ENCODE data around the gene PI3.
"Not testable (repeated sequence)": the region's sequence is repeated elsewhere in the genome, so short reads cannot be mapped to it uniquely, and the experiment has no call there.

The PI3 gene

GRCh38 chr20:45174434-45175364 is at the start of gene PI3:
Gene PI3, plus strand, starts transcription at chr20:45174902. Its CDS starts 21 bp downstream, at chr20:45174923.
- DNase-seq: no peak

DNA sequence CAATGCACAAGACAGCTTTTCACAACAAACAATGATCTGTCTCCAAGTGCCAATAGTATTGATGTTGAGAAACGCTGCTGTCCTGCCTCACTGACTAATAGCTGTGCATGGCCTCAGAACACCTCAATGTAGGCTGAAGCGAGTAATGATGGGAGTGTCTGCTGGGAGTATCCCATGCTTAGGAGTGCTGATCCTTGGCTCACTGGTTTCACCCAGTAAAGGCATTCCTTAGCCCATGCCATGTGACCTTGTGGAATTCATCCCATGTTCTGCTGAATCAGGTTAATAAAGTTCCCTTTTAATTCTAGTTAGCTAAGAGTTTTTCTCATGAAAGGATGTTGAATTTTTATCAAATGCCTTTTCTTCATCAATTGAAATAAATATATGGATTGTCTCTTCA is 46.6 kb upstream of the PI3 start:
- no peak for DNase-seq

GRCh38 chr20:45136911-45137310 is 37.8 kb upstream of the PI3 start:
- DNase-seq: no peak

GRCh38 chr20:45138561-45139300 is 36.0 kb upstream of the PI3 start:
- DNase-seq: no peak

DNA sequence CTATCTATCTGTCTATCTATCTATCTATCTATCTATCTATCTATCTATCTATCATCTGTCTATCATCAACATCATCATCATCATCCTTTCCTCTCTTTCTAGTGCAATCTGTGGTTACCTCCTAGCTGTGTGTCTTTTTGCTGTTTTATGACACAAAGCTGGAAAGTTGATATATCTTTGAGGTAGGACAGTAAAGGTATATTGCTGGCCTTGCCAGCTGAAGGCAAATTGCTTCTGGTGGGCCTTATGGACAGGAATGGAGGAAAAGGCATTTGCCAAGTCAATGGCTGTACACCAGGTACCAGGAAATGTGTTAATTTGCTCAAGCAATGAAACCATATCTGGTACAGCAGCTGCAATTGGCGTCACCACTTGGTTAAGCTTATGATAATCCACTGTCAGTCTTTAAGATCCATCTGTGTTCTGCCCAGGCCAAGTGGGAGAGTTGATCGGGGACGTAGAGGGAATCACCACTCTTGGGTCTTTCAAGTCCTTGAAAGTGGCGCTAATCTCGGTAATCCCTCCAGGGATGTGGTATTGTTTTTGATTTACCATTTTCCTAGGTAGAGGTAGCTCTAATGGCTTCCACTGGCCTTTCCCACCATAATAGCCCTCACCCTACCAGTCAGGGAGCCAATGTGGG is 34.8 kb upstream of the PI3 start:
- not testable (repeated sequence) for DNase-seq

- DNase-seq: no peak
Measured at GRCh38 chr20:45140836-45141235, 33.9 kb upstream of the PI3 start.

GRCh38 chr20:45149062-45149461 is 25.6 kb upstream of the PI3 start:
- no peak for DNase-seq

GRCh38 chr20:45152405-45152804 is 22.3 kb upstream of the PI3 start:
- no peak for DNase-seq

DNA sequence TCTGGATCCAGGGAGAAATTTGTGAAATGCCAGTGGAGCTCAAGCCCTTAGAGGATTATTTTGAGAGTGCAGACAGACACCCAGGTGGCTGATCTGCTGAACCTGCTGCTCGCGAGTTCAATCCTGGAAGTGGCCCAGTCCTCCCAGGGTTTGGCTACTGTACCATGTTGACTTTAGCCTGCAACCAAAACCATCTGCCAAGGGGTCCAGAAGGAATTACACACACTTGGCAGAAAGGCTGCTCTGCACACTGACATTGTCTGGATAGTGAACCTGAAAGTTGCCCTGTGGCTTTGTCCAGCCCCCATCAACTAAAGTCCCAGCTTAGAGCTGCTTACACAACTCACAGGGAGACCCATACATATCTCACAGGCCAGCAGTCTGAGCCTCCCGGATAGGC is 21.6 kb upstream of the PI3 start:
- DNase-seq: no peak

DNA sequence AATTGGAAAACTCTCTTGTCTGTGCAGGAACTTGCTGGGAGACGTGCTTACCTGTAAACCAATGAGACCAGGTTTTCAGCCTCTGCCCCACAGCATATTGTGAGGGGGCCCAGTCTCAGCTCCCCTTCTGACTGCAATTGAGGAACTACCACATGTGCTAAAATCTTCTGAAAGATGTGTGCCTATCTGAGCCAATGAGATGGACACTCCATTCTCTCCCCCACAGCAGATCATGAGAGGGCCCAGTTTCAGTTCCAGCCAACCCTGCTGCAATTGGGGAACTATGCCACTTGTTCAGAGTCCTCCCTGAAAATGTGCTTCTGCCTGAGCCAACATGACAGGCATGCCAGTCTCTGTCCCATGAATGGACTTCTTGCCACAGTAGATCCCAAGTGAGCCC is 20.9 kb upstream of the PI3 start:
- no peak for DNase-seq

DNA sequence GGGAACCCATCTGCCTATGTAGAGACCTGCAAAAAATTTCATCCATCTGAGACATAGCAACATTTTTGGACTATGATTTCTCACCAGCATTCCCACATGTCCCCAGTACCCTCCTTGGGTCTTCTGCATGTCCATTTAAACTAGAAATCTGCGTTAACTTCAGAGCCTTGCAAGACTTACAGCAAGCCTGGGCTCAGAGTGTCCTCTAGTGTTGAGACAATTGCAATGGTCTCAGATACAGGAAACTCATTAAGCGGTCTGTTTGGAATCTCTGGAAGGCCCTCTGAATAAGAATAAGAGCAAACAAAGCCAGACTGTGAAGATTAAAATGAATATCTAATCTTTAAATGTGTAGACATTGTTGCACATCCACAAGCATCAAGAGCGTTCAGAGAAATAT is 20.5 kb upstream of the PI3 start:
- DNase-seq: no peak

DNA sequence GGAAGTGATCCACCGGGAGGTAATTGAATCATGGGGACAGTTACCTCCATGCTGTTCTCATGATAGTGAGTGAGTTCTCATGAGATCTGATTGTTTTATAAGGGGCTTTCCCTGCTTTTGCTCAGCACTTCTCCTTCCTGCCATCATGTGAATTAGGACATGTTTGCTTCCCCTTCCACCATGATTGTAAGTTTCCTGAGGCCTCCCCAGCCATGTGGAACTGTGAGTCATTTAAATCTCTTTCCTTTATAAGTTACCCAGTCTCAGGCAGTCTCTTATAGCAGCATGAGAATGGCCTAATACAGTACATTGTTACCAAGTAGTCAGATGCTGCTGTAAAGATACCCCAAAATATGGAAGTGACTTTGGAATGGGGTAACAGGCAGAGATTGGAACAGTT is 19.9 kb upstream of the PI3 start:
- DNase-seq: not testable (repeated sequence)

- no peak for DNase-seq
Measured at GRCh38 chr20:45156713-45157112, 18.0 kb upstream of the PI3 start.

GRCh38 chr20:45157962-45158361 is 16.7 kb upstream of the PI3 start:
- no peak for DNase-seq

DNA sequence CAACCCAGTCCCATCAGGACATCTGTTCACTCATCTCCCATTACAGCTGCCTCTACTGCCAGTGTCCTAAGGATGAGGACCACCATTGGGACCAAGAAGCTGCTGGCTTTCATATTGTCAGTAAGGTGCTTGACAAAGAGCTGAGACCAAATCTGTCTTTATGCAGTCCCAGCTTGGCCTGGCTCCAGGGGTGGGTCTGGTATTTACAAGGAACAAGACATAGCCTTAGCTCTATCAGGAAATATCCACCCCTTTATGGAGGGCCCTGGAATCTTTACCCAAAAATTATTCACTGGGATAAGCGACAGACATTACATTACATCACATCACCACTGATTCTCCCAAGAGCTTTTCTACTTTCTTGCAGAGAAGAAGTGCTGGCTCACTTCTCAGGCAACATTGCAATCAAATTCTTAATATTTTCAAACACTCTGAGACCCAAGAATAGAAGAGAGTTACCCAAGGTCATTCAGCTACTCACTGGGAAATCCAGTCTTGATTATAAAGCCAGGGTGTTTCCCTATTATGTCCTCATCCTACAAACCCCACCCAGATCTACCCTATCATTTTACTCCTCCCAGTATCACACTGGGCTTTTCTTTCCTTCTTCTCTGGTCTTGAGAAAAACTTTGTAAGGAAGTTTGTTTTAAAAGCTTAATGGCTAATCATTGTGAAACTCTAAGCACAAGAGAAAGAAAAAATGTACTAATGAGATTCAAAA is 11.5 kb upstream of the PI3 start:
- no peak for DNase-seq

DNA sequence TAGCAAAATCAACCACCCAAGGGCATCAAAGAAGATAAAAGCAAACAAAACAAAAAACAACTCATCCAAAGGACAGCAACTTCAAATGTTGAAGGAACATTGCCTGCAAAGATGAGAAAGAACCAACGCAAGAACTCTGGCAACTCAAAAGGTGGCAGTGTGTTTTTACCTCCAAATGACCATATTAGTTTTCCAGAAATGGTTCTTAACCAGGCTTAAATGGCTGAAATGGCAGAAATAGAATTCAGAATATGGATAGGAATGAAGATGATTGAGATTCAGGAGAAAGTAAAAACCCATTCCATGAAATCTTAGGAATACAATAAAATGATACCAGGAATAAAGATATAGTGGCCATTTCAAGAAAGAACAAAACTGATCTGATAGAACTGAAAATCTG is 9.8 kb upstream of the PI3 start:
- DNase-seq: no peak

- DNase-seq: no peak
Measured at GRCh38 chr20:45173522-45173921, 1.2 kb upstream of the PI3 start.

- no peak for DNase-seq
Measured at GRCh38 chr20:45176526-45177267, 2.0 kb downstream of the PI3 start.

DNA sequence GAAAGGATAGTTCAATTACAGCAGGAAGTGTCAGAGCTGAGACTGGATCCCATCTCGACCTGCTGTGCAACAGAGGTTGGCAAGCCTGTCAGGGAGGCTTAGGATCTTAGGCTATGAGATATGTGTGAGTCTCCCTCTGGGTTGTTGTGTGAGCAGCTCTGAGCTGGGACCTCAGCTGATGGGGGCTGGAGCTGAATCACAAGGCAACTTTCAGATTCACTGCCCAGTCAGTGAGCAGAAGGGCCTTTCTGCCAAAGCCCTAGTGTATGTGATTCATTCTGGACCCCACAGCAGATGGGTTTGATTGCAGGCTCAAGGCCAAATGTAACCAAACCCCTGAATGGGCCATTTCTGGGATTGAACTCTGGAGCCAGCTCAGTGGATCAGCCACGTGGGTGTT is 4.5 kb downstream of the PI3 start:
- no peak for DNase-seq

DNA sequence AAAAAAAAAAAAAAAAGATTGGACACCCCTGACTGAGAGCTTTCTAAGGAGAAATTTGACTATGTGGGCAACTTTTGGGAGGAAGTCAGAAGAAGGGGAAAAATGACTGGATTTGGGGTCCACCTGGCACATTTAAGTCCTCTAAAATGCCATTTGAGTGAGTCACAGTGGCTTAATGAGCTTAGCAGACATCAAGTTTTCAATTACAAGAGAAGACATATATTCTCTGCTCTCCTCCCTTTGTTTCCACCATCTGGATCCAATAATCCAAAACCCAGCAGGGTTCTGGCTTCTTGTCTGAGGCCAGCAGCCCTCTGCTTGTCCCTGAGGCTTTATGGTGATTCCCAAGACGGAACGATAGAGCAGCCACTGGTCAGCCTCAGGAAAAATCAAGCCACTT is 6.9 kb downstream of the PI3 start:
- no peak for DNase-seq

DNA sequence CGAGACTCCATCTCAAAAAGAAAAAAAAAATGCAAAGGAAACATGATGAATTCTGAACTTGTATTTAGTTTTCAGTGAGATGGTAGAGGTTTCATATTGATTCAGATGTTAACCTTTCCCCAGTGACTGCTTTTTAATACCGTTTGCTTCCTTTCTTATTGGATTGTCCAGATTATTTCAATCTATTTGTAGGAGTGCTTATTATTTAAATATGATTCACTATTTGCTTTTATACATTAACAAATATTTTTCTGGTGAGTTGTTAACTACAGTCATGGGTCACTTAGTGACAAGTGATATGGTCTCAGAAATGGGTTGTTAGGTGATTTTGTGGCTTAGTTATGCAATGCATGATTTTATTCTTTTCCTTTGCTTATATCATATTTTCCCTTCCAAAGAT is 8.4 kb downstream of the PI3 start:
- DNase-seq: no peak

DNA sequence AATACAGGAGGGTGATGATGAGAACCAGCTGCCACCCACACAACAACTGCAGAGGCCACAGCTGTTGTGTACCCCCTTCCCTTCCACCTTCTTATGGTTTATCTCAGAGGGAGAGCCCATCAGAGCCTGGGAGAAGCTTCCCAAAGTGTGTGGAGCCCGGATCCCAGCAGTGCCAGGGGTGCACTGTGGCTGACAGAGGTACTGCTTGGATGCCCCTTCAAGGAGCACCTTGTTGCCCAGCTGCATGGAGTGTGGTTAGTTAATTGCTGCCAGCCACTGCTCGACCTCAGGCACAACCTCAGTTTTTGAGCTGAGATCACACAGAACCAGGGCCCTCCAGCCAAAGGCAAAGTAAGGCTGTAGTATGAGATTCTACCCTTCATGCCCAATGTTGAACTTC is 13.0 kb downstream of the PI3 start:
- DNase-seq: no peak
